OCI-LY3 (cell line): ENCODE measurements around the gene NAP1L1.

Experiments used
- CTCF ChIP-seq: fragments of 200-600, 300-600 bp; sonication (generic); IDR thresholded peaks from 2 replicates; pipeline ENCODE4 v1.5.1; 2014; ENCODE audit warnings: antibody characterized with exemption, low read length, low read depth
- EZH2phosphoT487 ChIP-seq: fragments of 200-600 bp; shearing (Covaris generic); IDR thresholded peaks from 2 replicates; pipeline ENCODE4 v1.6.1; 2018; ENCODE audit warnings: antibody characterized with exemption, mixed run types, low read depth

GRCh38 chr12:76023069-76023690 is 61.3 kb downstream of the NAP1L1 start:
- no peak for TF ChIP-seq CTCF
- no peak for TF ChIP-seq EZH2phosphoT487
